Measurements from ENCODE around the gene UXT. TPM values are rescaled to one million over a fixed set of nuclear protein-coding genes. Genes with fewer than 3 reads are reported as not detected.

Gene UXT
- total RNA-seq, 1 experiment from 2014 or later = 183 TPM

DNA sequence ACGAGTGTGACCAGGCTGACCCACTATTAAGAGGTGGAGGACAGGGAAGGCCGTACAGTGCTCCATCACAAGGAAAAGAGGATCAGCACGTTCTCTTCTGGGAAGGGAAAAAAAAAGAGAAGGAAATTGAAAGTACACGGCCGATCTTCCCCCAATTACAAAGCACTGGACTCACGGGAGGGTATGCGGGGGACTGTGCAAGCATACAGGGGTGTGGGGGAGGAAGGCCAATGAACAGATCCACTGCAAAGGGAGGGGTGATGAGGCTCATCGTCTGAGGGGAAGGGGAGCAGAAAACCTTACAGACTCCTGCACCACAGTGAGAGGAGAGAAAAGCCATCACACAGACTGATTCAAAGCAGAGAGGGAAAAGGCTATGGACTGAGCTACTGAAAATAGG is 9.7 kb downstream of the UXT start:
- DNase-seq (ENCODE audit: low spot score) = no peak

DNA sequence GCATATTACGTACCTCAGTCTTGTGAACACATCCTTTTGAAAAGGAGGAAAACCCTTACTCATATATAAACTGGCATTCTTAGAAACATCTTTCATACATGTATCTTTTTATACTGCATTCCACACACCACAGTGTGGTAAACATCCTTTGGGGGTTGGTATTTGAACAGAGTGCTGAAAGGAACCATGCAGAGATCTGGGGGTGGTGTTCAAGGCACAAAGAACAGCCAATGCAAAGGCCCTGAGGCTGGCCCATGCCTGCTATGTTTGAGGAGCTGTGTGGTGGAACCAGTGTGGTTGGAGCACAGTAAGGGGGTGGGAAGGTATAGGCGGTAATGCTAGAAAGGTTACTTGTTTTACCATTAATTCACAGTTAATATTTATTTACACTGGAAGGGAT is 10.6 kb downstream of the UXT start:
- DNase-seq (ENCODE audit: low spot score) = no peak

DNA sequence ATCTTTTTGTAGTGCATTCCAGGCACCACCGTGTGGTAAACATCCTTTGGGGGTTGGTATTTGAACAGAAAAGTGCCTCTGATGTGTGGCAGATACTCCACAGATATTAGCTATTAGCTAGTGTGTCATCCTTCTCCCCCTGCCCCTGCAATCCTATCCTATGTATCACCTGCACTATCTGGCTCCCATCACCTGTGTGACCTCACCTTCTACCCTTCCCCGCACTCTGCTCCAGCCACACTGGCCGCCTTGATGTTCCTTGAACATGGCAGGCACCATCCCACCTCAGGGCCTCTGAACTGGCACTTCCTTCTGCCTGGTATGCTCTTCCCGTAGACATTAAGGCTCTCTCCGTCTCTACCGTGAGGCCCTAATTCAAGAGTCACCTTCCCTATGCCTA is 12.3 kb downstream of the UXT start:
- no peak for DNase-seq (ENCODE audit: low spot score)

DNA sequence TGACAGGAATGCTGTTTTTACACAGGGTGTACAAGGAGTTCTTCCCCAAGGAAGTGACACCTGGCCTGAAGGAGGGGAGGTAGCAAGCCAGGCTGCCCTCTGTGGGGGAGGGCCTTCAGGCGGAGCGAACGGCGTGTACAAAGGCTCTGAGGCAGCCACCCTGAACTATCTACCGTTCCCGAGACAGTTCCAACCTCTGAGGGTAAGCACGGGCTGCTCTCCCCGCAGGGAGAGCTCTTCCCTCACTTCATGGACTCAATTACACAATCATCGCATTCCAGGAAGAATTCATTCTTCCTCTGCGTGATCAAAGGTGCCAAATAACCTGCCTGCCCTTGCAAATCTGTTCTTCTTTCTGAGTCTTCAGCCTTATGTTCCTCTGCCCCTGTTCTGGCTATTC is 13.4 kb downstream of the UXT start:
- DNase-seq (ENCODE audit: low spot score) = no peak

- no peak for DNase-seq (ENCODE audit: low spot score)
These were observed 14.4 kb downstream of the UXT start for GRCh38 chrX:47644557-47645091.

- DNase-seq (ENCODE audit: low spot score) = no peak
These were observed 15.1 kb downstream of the UXT start for GRCh38 chrX:47643926-47644325.

DNA sequence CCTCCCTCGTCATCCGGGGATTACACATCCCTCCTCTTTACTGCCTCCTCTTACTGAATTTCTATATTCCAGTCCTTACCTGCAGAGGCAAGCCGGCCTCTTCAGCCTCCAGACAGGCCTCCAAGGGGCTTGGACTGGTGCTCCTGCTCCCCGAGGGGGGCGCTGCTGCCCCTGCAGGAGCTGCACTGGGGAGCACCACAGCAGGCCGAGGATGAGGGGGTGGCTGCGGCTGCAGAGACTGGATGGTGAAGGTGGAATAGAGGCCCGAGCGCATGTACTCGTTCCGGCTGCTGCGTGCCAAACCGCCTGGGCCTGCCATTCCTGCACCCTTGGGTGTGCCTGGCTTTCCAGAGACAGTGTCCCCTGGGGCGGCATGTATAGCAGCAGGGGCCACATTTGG is 20.2 kb downstream of the UXT start:
- no peak for DNase-seq (ENCODE audit: low spot score)

GRCh38 chrX:47637546-47638195 is 21.3 kb downstream of the UXT start:
- DNase-seq (ENCODE audit: low spot score) = no peak

DNA sequence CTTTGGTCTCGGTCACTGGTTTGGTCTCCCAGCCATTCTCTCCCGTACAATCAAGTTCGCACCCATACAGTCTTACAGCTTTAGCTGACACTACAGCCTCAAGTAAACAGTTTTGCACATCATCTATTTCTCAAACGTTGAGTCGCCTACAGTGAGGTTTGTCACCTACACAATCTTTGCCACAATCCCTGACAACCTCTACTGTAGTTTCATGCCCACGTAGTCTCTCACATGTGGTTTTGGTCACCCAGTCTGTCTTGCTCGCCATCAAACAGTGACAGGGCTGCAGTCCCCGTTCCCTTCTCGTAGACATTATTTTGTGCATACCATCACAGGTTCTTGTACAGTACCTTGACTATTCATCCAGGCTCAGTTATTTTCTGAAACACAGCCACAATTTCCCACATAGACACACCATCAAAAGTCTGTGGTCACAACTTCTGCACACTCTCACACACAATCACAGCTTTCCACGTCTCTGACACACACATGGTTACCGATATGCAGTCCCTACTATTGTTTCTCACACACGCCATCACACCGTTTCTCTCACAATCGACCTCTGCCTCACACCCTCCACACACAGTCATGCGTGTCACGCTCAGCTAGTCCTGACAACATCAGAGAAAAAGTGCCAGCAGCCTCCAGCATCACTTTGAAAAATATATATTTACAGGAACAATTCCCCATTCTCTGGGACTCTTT is 24.0 kb downstream of the UXT start:
- DNase-seq (ENCODE audit: low spot score) = no peak

- DNase-seq (ENCODE audit: low spot score) = no peak
These were observed 25.0 kb downstream of the UXT start for GRCh38 chrX:47633689-47634590.

DNA sequence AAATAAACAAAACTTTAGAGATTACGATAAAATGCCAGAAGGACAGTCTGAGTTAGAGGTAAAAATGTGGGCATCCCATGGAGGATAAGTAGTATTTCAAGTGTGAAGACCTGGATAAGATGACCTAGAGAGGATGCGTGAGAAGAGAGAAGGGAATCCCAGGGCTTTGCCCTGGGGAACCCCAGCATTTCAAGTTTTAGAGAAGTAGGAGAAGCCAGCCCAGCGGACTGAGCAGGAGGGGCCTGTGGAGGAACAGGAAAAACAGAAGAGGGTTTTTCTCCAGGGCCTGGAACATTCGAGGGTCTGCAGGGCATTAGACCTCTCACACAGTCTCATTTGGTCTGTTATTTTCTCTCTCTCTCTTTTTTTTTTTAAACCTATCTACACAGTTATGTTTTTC is 26.3 kb downstream of the UXT start:
- no peak for DNase-seq (ENCODE audit: low spot score)

DNA sequence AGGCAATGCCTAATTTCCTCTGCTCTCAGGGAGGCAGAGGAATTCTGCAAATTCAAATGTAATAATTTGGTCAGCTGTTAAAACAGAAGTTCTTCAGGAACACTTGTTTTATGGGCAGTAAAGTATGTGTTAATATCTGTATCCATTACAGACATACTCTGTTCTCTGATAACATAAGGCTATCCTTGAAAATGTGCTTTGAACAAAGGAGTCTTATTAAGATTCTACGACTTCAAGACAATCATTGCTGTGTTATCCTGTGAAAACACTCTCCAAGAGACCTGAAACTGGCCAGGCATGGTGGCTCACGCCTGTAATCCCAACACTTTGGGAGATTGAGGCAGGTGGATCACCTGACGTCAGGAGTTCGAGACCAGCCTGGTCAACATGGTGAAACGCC is 27.3 kb downstream of the UXT start:
- DNase-seq (ENCODE audit: low spot score) = no peak

GRCh38 chrX:47629419-47630200 is 29.4 kb downstream of the UXT start, which contains the start of gene CFP:
CFP (minus strand) TSS chrX:47629930; CDS start chrX:47629844, 86 bp downstream.
- DNase-seq (ENCODE audit: low spot score) = no peak

- DNase-seq (ENCODE audit: low spot score) = no peak
These were observed 30.0 kb downstream of the UXT start for GRCh38 chrX:47628982-47629381.

DNA sequence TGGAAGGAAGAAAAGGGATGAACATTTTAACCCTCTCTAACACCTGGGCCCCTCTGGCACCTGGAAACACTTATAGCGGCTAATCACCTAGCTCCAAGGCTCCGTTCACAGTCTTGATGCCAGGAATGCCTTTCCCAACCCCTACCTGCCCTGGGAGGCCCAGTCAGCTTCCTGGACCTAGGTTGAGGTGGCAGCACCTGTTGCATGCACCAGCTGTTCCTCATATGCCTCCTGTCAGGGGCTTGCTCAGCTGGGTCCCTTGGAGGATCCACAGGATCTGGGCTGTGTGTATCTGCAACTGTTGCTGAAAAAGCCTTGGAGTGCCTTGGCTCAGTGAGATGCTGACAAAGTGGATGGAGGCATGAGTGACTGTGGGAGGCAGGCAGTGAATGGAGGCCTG is 33.6 kb downstream of the UXT start:
- no peak for DNase-seq (ENCODE audit: low spot score)

GRCh38 chrX:47623540-47624027 is 35.4 kb downstream of the UXT start:
- no peak for DNase-seq (ENCODE audit: low spot score)

DNA sequence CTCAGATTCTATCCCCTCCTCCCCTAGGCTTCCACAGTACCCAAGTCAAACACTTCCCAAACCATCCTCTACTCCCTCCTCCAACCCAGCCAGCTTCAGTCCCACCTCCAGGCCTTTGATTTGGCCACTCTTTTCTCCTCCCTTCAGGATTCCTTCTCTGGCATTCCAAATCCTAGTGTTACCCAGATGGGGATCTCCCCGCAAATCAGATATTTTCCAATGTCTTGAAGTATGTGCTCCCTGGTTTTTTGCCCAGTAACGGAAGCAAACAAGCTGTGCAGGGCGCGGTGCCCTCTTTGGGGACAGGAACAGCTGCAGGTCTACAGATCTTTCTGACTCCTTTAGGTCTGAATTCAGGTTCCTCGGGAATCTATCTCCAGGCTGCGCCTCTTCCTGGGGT is 37.1 kb downstream of the UXT start:
- DNase-seq (ENCODE audit: low spot score) = no peak

DNA sequence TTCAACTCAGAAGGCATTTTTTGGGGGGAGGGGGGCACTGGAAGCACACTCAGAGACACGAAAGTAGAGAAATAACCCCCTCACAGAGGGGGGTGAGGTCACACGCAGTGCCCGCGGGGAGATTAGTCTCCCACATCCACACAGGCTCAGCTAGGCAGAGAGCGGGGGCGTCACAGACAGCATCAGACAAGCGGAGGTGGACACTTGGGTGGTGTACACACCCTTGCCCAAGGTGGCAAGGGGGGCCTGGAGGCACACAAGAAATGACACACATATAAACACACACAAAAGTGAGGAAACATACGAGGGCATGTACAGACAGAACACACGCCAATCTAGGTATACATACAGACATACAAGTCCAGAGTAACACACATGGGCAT is 38.7 kb downstream of the UXT start:
- no peak for DNase-seq (ENCODE audit: low spot score)

DNA sequence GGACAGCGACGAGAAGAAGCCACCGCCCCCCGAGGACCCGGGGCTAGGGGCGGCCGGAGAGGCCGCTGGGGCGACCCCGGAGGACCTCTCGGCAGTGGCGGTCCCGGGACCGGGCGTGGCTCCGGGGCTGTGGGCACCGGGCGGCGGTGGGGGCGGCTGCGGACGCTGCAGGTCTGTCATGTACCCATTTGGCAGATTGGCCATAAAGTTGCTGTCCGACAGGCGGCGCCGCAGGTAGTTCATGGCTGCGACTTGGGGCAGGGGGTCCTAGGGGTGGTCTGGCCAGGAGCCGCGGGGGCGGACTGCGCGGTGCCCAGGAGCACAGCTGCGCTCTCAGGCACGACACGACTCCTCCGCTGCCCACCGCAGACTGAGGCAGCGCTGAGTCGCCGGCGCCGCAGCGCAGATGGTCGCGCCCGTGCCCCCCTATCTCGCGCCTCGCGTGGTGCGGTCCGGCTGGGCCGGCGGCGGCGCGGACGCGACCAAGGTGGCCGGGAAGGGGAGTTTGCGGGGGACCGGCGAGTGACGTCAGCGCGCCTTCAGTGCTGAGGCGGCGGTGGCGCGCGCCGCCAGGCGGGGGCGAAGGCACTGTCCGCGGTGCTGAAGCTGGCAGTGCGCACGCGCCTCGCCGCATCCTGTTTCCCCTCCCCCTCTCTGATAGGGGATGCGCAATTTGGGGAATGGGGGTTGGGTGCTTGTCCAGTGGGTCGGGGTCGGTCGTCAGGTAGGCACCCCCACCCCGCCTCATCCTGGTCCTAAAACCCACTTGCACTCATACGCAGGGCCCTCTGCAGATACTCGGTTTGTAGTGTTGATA is 39.3 kb downstream of the UXT start, which contains the start of gene SYN1:
Gene SYN1, minus strand, starts transcription at position 372 of the 817 bp plus-strand sequence. Its CDS starts 129 bp downstream, at position 243.
- peak; percentile 53 for DNase-seq (ENCODE audit: low spot score)

GRCh38 chrX:47618923-47619485 is 40.0 kb downstream of the UXT start:
- DNase-seq (ENCODE audit: low spot score) = no peak
